Hepatocyte (in vitro differentiated cells): ENCODE measurements around the gene MRPL10. TPM values are rescaled to one million over a fixed set of nuclear protein-coding genes. Genes with fewer than 3 reads are reported as not detected.
A peak's percentile ranks its signal among the peaks of the same experiment; 100 is the strongest.

Experiments used
- DNase-seq: peaks from one replicate; pipeline ENCODE4 v3.0.0-alpha.2; 2016; ENCODE audit warnings: low spot score
- H2AFZ ChIP-seq: fragments of 200-600 bp; sonication (generic); 2 replicates; pipeline ENCODE4 v1.6.0; 2016; ENCODE audit warnings: antibody characterized with exemption, mild to moderate bottlenecking
- H3K27ac ChIP-seq: fragments of 200-600 bp; sonication (generic); 2 replicates; pipeline ENCODE4 v1.5.1; 2016; ENCODE audit warnings: mild to moderate bottlenecking
- H3K27me3 ChIP-seq: fragments of 200-600 bp; sonication (generic); 2 replicates; pipeline ENCODE4 v1.6.1; 2016
- H3K36me3 ChIP-seq: fragments of 200-600 bp; sonication (generic); replicated peaks from 2 replicates; pipeline ENCODE4 v1.5.1; 2016; ENCODE audit warnings: low read depth; ENCODE audit not compliant: insufficient read depth
- H3K4me1 ChIP-seq: fragments of 200-600 bp; sonication (generic); 2 replicates; pipeline ENCODE4 v1.5.1; 2016; ENCODE audit warnings: mild to moderate bottlenecking, moderate library complexity; ENCODE audit not compliant: insufficient read depth
- H3K4me2 ChIP-seq: fragments of 200-600 bp; sonication (generic); 2 replicates; pipeline ENCODE4 v1.6.0; 2016
- H3K4me3 ChIP-seq: fragments of 200-600 bp; sonication (generic); 2 replicates; pipeline ENCODE4 v1.5.1; 2016; ENCODE audit warnings: mild to moderate bottlenecking
- H3K79me2 ChIP-seq: fragments of 200-600 bp; sonication (generic); 2 replicates; pipeline ENCODE4 v1.6.0; 2017; ENCODE audit warnings: mild to moderate bottlenecking
- H3K9me2 ChIP-seq: fragments of 200-600 bp; sonication (generic); replicated peaks from 2 replicates; pipeline ENCODE4 v1.6.0; 2017; ENCODE audit warnings: mild to moderate bottlenecking; ENCODE audit not compliant: insufficient read depth
- H3K9me3 ChIP-seq: fragments of 200-600 bp; sonication (generic); 2 replicates; pipeline ENCODE4 v1.5.1; 2016; ENCODE audit warnings: low read depth, mild to moderate bottlenecking
- H4K20me1 ChIP-seq: fragments of 200-600 bp; sonication (generic); 2 replicates; pipeline ENCODE4 v1.6.0; 2016; ENCODE audit warnings: mild to moderate bottlenecking; ENCODE audit not compliant: insufficient read depth, poor library complexity, severe bottlenecking
- EZH2 ChIP-seq: fragments of 200-600 bp; sonication (generic); IDR thresholded peaks from 2 replicates; pipeline ENCODE4 v1.6.1; 2016; ENCODE audit warnings: antibody characterized with exemption, mild to moderate bottlenecking, borderline replicate concordance
- EZH2phosphoT487 ChIP-seq: fragments of 200-600 bp; sonication (generic); IDR thresholded peaks from one replicate; pipeline ENCODE4 v1.6.1; 2018; ENCODE audit warnings: antibody characterized with exemption, mild to moderate bottlenecking, low read depth, moderate library complexity; ENCODE audit not compliant: unreplicated experiment, severe bottlenecking
- WGBS: methylation state at CpG from one replicate; pipeline ENCODE4 v1.1.6; 2016; ENCODE audit warnings: low lambda C conversion rate; ENCODE audit errors: missing lambda C conversion rate; 5-methylcytosine and 5-hydroxymethylcytosine counted together
- polyA plus RNA-seq: library from polyadenylated mRNA; unstranded; fragments of >200 nt; fragmentation: Nextera tagmentation; extraction: Ambion mirVana; gene quantifications from 2 replicates; pipeline ENCODE4 v1.2.1, GENCODE V29; 2016
- total RNA-seq: library from RNA; depleted of rRNA; stranded (reverse); fragments of >200 nt; gene quantifications from 2 replicates; pipeline ENCODE4 v1.2.3, GENCODE V29; 2014
- TF ChIP-seq, protein P1 (sequence below): fragments of 200-600 bp; sonication (generic); IDR thresholded peaks from 2 replicates; pipeline ENCODE4 v1.5.1; 2016; ENCODE audit warnings: antibody characterized with exemption, mild to moderate bottlenecking; ENCODE audit not compliant: poor library complexity

Gene MRPL10
- total and polyA plus RNA-seq, 2 experiments from 2014 or later = 30.7 to 33.7 TPM

DNA sequence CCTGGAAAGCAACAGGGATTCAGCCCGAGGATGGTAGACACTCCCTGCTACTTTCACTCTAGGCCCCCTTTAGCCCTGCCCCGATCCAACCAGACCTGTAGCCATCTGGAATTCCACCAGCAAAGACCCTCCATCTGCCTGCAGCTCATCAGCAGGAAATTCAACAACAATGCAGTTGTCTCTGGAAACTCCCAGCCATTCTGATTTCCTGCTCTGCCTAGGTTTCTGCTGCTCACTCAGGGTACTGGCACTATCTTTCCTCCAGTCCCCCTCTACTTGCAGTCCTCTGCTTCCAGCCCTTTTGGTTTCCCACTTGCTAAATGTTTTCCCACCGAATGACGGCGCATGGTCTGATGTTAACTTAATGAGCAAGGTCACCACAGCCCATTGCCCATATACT is 22.3 kb upstream of the MRPL10 start:
- H3K36me3 ChIP-seq = no peaks in the 10 kb centered on the region
- H3K4me3 ChIP-seq = no peak overlapping the region
- peaks cover 5% of the 10 kb centered on the region for H3K4me1 ChIP-seq
- no peak overlapping the region for H3K4me2 ChIP-seq
- 63% methylated on average over 5 of the region's 5 CpGs for WGBS
- no peak for DNase-seq
- TF ChIP-seq, protein P1, sequence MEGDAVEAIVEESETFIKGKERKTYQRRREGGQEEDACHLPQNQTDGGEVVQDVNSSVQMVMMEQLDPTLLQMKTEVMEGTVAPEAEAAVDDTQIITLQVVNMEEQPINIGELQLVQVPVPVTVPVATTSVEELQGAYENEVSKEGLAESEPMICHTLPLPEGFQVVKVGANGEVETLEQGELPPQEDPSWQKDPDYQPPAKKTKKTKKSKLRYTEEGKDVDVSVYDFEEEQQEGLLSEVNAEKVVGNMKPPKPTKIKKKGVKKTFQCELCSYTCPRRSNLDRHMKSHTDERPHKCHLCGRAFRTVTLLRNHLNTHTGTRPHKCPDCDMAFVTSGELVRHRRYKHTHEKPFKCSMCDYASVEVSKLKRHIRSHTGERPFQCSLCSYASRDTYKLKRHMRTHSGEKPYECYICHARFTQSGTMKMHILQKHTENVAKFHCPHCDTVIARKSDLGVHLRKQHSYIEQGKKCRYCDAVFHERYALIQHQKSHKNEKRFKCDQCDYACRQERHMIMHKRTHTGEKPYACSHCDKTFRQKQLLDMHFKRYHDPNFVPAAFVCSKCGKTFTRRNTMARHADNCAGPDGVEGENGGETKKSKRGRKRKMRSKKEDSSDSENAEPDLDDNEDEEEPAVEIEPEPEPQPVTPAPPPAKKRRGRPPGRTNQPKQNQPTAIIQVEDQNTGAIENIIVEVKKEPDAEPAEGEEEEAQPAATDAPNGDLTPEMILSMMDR = no peak
- TF ChIP-seq EZH2phosphoT487 = no peak
- no peak for TF ChIP-seq EZH2
- no peaks in the 10 kb centered on the region for H3K79me2 ChIP-seq
- no peak overlapping the region for H3K27ac ChIP-seq
- peaks cover 70% of the 10 kb centered on the region for H3K27me3 ChIP-seq
- H2AFZ ChIP-seq = no peak overlapping the region
- no peaks in the 10 kb centered on the region for H3K9me2 ChIP-seq
- no peaks in the 10 kb centered on the region for H4K20me1 ChIP-seq
- H3K9me3 ChIP-seq = no peaks in the 10 kb centered on the region

DNA sequence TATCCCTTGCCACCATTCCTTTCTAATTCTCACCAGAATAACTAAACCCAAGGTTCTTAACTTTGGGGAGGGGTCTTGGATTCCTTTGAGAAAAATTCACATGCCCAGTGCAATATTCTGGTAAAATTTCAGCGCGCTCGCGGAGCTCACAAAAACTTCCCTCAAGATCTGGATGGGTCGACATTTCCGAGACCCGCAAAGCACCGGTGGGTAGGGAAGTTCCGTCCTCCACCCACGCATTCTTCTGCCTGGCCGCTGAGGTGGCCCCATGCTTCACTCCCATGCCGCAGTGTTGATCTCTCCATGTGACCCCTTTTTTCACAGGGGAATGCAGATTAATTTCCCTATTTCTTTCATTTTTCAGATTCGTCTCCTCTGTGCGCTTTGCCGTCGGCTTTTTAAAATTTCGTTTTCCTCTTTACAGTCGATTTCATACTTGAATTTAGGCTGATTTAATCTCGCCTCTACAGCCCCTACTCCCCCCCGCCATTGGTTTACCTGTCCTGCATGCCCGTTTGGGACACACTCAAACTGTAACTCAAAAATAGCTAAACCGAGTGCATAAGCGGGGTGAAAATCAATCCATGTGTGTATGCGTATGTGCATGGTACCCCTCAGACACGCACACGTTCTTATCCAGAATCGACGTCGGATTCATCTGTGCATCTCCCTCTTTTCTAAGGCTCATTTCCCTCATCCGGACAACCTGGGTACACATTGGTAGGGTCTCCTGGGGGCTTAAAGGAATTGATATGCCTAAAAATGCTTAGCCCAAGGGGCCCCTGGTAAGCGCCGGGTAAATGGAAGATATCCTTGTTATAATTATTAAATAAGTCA is 21.0 kb upstream of the MRPL10 start:
- no peaks in the 10 kb centered on the region for H3K9me3 ChIP-seq
- no peaks in the 10 kb centered on the region for H3K9me2 ChIP-seq
- H4K20me1 ChIP-seq = no peaks in the 10 kb centered on the region
- H3K4me3 ChIP-seq = no peak overlapping the region
- WGBS = 41% methylated on average over 32 of the region's 32 CpGs
- no peak overlapping the region for H2AFZ ChIP-seq
- H3K79me2 ChIP-seq = no peaks in the 10 kb centered on the region
- DNase-seq = no peak
- H3K4me2 ChIP-seq = peak overlapping the region; percentile 90
- H3K27me3 ChIP-seq = peaks cover 83% of the 10 kb centered on the region
- peaks cover 8% of the 10 kb centered on the region for H3K4me1 ChIP-seq
- no peaks in the 10 kb centered on the region for H3K36me3 ChIP-seq
- peak; percentile 51 for TF ChIP-seq EZH2
- TF ChIP-seq, protein P1 = no peak
- peak; percentile 56 for TF ChIP-seq EZH2phosphoT487
- H3K27ac ChIP-seq = no peak overlapping the region

DNA sequence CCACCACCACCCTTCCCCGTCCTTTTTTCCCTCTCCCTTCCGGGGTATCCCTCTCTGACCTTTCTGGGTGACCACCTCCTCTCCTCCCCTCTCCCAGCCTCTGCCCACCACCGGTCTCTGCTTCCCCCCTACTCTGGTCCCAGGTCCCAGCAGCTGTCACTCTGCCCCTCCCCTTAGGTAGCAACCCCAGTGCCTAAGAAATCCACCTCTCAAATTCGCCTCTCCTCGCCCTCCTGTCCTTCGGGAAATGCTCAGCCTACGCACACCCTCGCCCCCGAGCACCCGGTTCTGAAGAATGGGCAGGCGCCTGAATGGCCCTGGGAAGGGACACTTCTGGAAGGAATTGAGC is 20.4 kb upstream of the MRPL10 start:
- H3K4me2 ChIP-seq = peak overlapping the region; percentile 90
- DNase-seq = no peak
- H2AFZ ChIP-seq = no peak overlapping the region
- no peaks in the 10 kb centered on the region for H3K9me3 ChIP-seq
- H3K4me1 ChIP-seq = peaks cover 14% of the 10 kb centered on the region
- no peak overlapping the region for H3K4me3 ChIP-seq
- peaks cover 85% of the 10 kb centered on the region for H3K27me3 ChIP-seq
- 43% methylated on average over 9 of the region's 11 CpGs for WGBS
- H3K36me3 ChIP-seq = no peaks in the 10 kb centered on the region
- TF ChIP-seq, protein P1 = no peak
- TF ChIP-seq EZH2 (no peak), EZH2phosphoT487 (no peak)
- no peak overlapping the region for H3K27ac ChIP-seq
- no peaks in the 10 kb centered on the region for H4K20me1 ChIP-seq
- H3K9me2 ChIP-seq = no peaks in the 10 kb centered on the region
- H3K79me2 ChIP-seq = no peaks in the 10 kb centered on the region
